Chondrocyte (in vitro differentiated cells): ENCODE measurements around the gene STARD10. TPM values are rescaled to one million over a fixed set of nuclear protein-coding genes. Genes with fewer than 3 reads are reported as not detected.
A peak's percentile ranks its signal among the peaks of the same experiment; 100 is the strongest.

Experiments used
- DNase-seq: peaks from one replicate; pipeline ENCODE4 v3.0.0; 2021; ENCODE audit warnings: mixed read lengths, low spot score
- H3K27ac Mint-ChIP-seq: one replicate; pipeline ENCODE4 v1.8.0; 2021; ENCODE audit warnings: mild to moderate bottlenecking, moderate library complexity, mixed read lengths; ENCODE audit not compliant: unreplicated experiment
- H3K27me3 Mint-ChIP-seq: 2 replicates; pipeline ENCODE4 v1.8.0; 2021; ENCODE audit warnings: low read depth, mixed read lengths
- H3K36me3 Mint-ChIP-seq: 2 replicates; pipeline ENCODE4 v1.8.0; 2021; ENCODE audit warnings: low read depth, mixed read lengths
- H3K4me1 Mint-ChIP-seq: 2 replicates; pipeline ENCODE4 v1.8.0; 2021; ENCODE audit warnings: low read depth, mild to moderate bottlenecking, mixed read lengths
- H3K4me3 Mint-ChIP-seq: one replicate; pipeline ENCODE4 v1.8.0; 2021; ENCODE audit warnings: mild to moderate bottlenecking, moderate library complexity, mixed read lengths; ENCODE audit not compliant: unreplicated experiment
- H3K9me3 Mint-ChIP-seq: 2 replicates; pipeline ENCODE4 v1.8.0; 2021; ENCODE audit warnings: low read depth, mixed read lengths
- CTCF ChIP-seq: fragments of 200-600 bp; sonication (generic); IDR thresholded peaks from 2 replicates; pipeline ENCODE4 v1.5.0; 2021; ENCODE audit warnings: antibody characterized with exemption, mild to moderate bottlenecking, moderate library complexity
- total RNA-seq: library from RNA; stranded (reverse); gene quantifications from 3 replicates; pipeline ENCODE4 v1.2.1, GENCODE V29; 2021

The STARD10 gene
- total RNA-seq, 1 donor from 2014 or later = 79.4 TPM

GRCh38 chr11:72838691-72839305 lies 45.0 kb upstream of the STARD10 start:
- H3K9me3 Mint-ChIP-seq = no peaks in the 10 kb centered on the region
- H3K4me1 Mint-ChIP-seq = peaks cover 45% of the 10 kb centered on the region
- TF ChIP-seq CTCF = no peak
- no peak for DNase-seq
- H3K27me3 Mint-ChIP-seq = no peaks in the 10 kb centered on the region
- no peak overlapping the region for H3K4me3 Mint-ChIP-seq
- H3K36me3 Mint-ChIP-seq = peaks cover 40% of the 10 kb centered on the region
- H3K27ac Mint-ChIP-seq = peak overlapping the region; percentile 9

GRCh38 chr11:72836111-72836510 lies 42.3 kb upstream of the STARD10 start:
- peaks cover 55% of the 10 kb centered on the region for H3K4me1 Mint-ChIP-seq
- H3K36me3 Mint-ChIP-seq = peaks cover 26% of the 10 kb centered on the region
- no peak for TF ChIP-seq CTCF
- H3K27me3 Mint-ChIP-seq = no peaks in the 10 kb centered on the region
- DNase-seq = no peak
- peak overlapping the region; percentile 61 for H3K27ac Mint-ChIP-seq
- H3K9me3 Mint-ChIP-seq = no peaks in the 10 kb centered on the region
- no peak overlapping the region for H3K4me3 Mint-ChIP-seq

GRCh38 chr11:72834905-72835304 lies 41.1 kb upstream of the STARD10 start:
- Mint-ChIP-seq H3K4me3 (no peak overlapping the region), H3K27me3 (no peaks in the 10 kb centered on the region), H3K4me1 (peaks cover 48% of the 10 kb centered on the region), H3K9me3 (no peaks in the 10 kb centered on the region), H3K27ac (peak overlapping the region; percentile 77), H3K36me3 (peaks cover 18% of the 10 kb centered on the region)
- no peak for TF ChIP-seq CTCF
- DNase-seq = no peak

- Mint-ChIP-seq H3K4me3 (no peak overlapping the region), H3K27me3 (no peaks in the 10 kb centered on the region), H3K4me1 (peaks cover 48% of the 10 kb centered on the region), H3K36me3 (peaks cover 9% of the 10 kb centered on the region), H3K27ac (peak overlapping the region; percentile 77), H3K9me3 (no peaks in the 10 kb centered on the region)
- no peak for TF ChIP-seq CTCF
- no peak for DNase-seq
These were observed 40.1 kb upstream of the STARD10 start for GRCh38 chr11:72833811-72834493.

GRCh38 chr11:72833083-72833733 lies 39.4 kb upstream of the STARD10 start:
- TF ChIP-seq CTCF = no peak
- Mint-ChIP-seq H3K9me3 (no peaks in the 10 kb centered on the region), H3K27me3 (no peaks in the 10 kb centered on the region), H3K4me1 (peaks cover 48% of the 10 kb centered on the region), H3K27ac (peak overlapping the region; percentile 77), H3K4me3 (no peak overlapping the region), H3K36me3 (peaks cover 4% of the 10 kb centered on the region)
- DNase-seq = no peak
